CD14-positive monocyte (primary cell): ENCODE results near the gene DUOXA1. TPM values are rescaled to one million over a fixed set of nuclear protein-coding genes. Genes with fewer than 3 reads are reported as not detected.

Experiments
- DNase-seq, 3 donors: peaks; one replicate each; pipeline ENCODE4 v3.0.0-alpha.2; 2011 to 2022
- H2AFZ ChIP-seq: 2 replicates; pipeline ENCODE4 v1.6.0; 2012; ENCODE audit warnings: mild to moderate bottlenecking, low read depth, low read length, inconsistent platforms; ENCODE audit not compliant: insufficient read depth, poor library complexity, severe bottlenecking
- H3K27ac ChIP-seq, 2 donors: 1 replicate in 1 of 2; 2 replicates in 1 of 2; pipeline ENCODE4 v1.5.1; 2012 to 2013; ENCODE audit warnings: low read length in 2 of 2, control low read depth in 1 of 2, inconsistent platforms in 1 of 2, low read depth in 1 of 2, mild to moderate bottlenecking in 1 of 2
- H3K27me3 ChIP-seq, 2 donors: one replicate each; pipeline versions ENCODE4 v1.6.0 to v1.6.1; 2011 to 2013; ENCODE audit warnings: low read length in 2 of 2; ENCODE audit not compliant: control insufficient read depth in 2 of 2, insufficient read depth in 2 of 2
- H3K36me3 ChIP-seq, 2 donors: replicated peaks in 1 of 2; 1 replicate in 1 of 2; 2 replicates in 1 of 2; pipeline versions ENCODE4 v1.5.1 to v1.6.1; 2012 to 2013; ENCODE audit warnings: low read length in 2 of 2, control low read depth in 1 of 2, inconsistent platforms in 1 of 2, mild to moderate bottlenecking in 1 of 2; ENCODE audit not compliant: insufficient read depth in 2 of 2, control insufficient read depth in 1 of 2
- H3K4me1 ChIP-seq, 2 donors: 1 replicate in 1 of 2; 2 replicates in 1 of 2; pipeline versions ENCODE4 v1.5.1 to v1.6.1; 2012 to 2013; ENCODE audit warnings: low read length in 2 of 2, control low read depth in 1 of 2, inconsistent platforms in 1 of 2, mild to moderate bottlenecking in 1 of 2, moderate library complexity in 1 of 2; ENCODE audit not compliant: insufficient read depth in 2 of 2, control insufficient read depth in 1 of 2
- H3K4me2 ChIP-seq: replicated peaks from 2 replicates; pipeline ENCODE3; 2012; ENCODE audit warnings: low read length, moderate library complexity, mild to moderate bottlenecking; ENCODE audit not compliant: poor library complexity, severe bottlenecking; ENCODE audit errors: extremely low read depth
- H3K4me3 ChIP-seq, 3 experiments: fragments of 200-600 bp in 1 of 3; sonication (generic) in 1 of 3; replicated peaks in 1 of 3; 1 replicate in 2 of 3; 2 replicates in 1 of 3; pipeline ENCODE4 v1.5.1; 2011 to 2013; ENCODE audit warnings: low read length in 3 of 3, mild to moderate bottlenecking in 3 of 3, control low read depth in 2 of 3, low read depth in 2 of 3, inconsistent platforms in 1 of 3, moderate library complexity in 1 of 3
- H3K79me2 ChIP-seq: 2 replicates; pipeline ENCODE4 v1.6.0; 2012; ENCODE audit warnings: mild to moderate bottlenecking, control low read depth, inconsistent platforms, low read length, moderate library complexity; ENCODE audit not compliant: insufficient read depth
- H3K9ac ChIP-seq: 2 replicates; pipeline ENCODE4 v1.6.0; 2017; ENCODE audit warnings: low read length, mild to moderate bottlenecking; ENCODE audit not compliant: insufficient read depth, poor library complexity, severe bottlenecking
- H3K9me3 ChIP-seq, 2 donors: replicated peaks in 1 of 2; 1 replicate in 1 of 2; 2 replicates in 1 of 2; pipeline versions ENCODE4 v1.5.1 to v1.6.1; 2012 to 2013; ENCODE audit warnings: low read length in 2 of 2, control low read depth in 1 of 2; ENCODE audit not compliant: control insufficient read depth in 1 of 2, insufficient read depth in 1 of 2
- H4K20me1 ChIP-seq: 2 replicates; pipeline ENCODE4 v1.6.0; 2012; ENCODE audit warnings: mild to moderate bottlenecking, low read length, control low read depth, moderate library complexity; ENCODE audit not compliant: insufficient read depth
- H3K27ac Mint-ChIP-seq, 7 donors: one replicate each; pipeline ENCODE4 v1.8.0; 2020; ENCODE audit warnings: mild to moderate bottlenecking in 7 of 7, mixed read lengths in 7 of 7, moderate library complexity in 6 of 7, inconsistent platforms in 2 of 7
- H3K27me3 Mint-ChIP-seq, 3 donors: one replicate each; pipeline ENCODE4 v1.8.0; 2021 to 2022; ENCODE audit warnings: low read depth in 3 of 3, mild to moderate bottlenecking in 3 of 3, mixed read lengths in 3 of 3, moderate library complexity in 3 of 3, inconsistent platforms in 1 of 3
- H3K36me3 Mint-ChIP-seq, 2 donors: one replicate each; pipeline ENCODE4 v1.8.0; 2020; ENCODE audit warnings: mixed read lengths in 2 of 2, inconsistent platforms in 1 of 2, mild to moderate bottlenecking in 1 of 2
- H3K4me1 Mint-ChIP-seq: one replicate; pipeline ENCODE4 v1.8.0; 2020; ENCODE audit warnings: mild to moderate bottlenecking, mixed read lengths
- H3K4me3 Mint-ChIP-seq, 2 donors: one replicate each; pipeline ENCODE4 v1.8.0; 2020; ENCODE audit warnings: mild to moderate bottlenecking in 2 of 2, mixed read lengths in 2 of 2, moderate library complexity in 1 of 2
- H3K9me3 Mint-ChIP-seq, 7 donors: one replicate each; pipeline ENCODE4 v1.8.0; 2020 to 2022; ENCODE audit warnings: mixed read lengths in 7 of 7, mild to moderate bottlenecking in 6 of 7, moderate library complexity in 6 of 7, inconsistent platforms in 2 of 7
- WGBS: methylation state at CpG from one replicate; pipeline ENCODE4 v1.1.5; 2013; ENCODE audit warnings: missing lambda C conversion rate; ENCODE audit not compliant: insufficient coverage; 5-methylcytosine and 5-hydroxymethylcytosine counted together
- intact Hi-C, 2 donors: fragments of 100-400 bp; cut with micrococcal nuclease; formaldehyde crosslinking; loops; one replicate each; pipeline versions ENCODE4 v1.15.0 to v1.15.1; 2023
- polyA plus RNA-seq, 3 donors: library from polyadenylated mRNA; depleted of rRNA in 1 of 3; unstranded in 2 of 3; stranded (reverse) in 1 of 3; fragments of 300-500 nt in 2 of 3; fragments of >200 nt in 1 of 3; fragmentation: Illumina TruSeq in 2 of 3; gene quantifications; 1 replicate in 2 of 3; 2 replicates in 1 of 3; pipeline ENCODE4 v1.2.3, GENCODE V29; 2012 to 2021
- TF ChIP-seq, protein P1 (sequence below): fragments of 200-600 bp; IDR thresholded peaks from one replicate; pipeline ENCODE4 v1.8.0; 2022; ENCODE audit warnings: antibody characterized with exemption, mild to moderate bottlenecking

Gene DUOXA1
- polyA plus RNA-seq, 3 donors: not detected

DNA sequence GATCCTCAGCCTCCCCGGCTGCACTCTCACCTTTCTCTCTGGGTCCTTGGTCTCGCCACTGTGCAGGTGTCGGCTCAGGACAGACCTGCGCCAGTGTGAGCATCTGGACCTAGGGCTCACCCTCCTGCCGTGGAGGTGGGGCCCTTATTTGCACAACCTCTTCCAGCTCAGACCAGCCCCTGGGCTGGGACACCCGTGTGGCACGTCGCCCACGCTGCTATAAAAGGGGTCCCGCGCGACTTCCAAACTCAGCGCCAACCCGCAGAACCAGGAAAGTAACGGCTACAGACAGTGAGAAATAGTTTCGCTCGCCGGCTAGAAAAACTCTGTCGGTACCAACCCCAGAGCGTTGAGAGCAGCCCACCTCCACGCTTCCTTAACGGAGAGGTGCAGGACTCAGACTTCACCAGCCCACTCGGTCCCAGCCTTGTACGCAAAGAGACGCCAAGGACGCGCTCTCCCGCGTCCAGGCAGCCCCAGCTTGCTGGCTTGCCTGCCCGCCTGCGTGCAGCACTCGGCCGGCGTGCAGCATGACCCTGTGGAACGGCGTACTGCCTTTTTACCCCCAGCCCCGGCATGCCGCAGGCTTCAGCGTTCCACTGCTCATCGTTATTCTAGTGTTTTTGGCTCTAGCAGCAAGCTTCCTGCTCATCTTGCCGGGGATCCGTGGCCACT, 15.5 kb downstream of the DUOXA1 start, which contains the start of the genes DUOX2 and DUOXA2:
Gene DUOX2, minus strand, starts transcription at position 97 of the 675 bp plus-strand sequence. CDS start 761 bp downstream, outside the sequence.
Gene DUOXA2, plus strand, starts transcription at position 251 of the 675 bp plus-strand sequence. Its CDS starts 280 bp downstream, at position 531.
- 3% methylated on average over 42 of the region's 42 CpGs for WGBS
- peaks cover 47% of the 10 kb centered on the region for H3K4me1 Mint-ChIP-seq
- peaks cover 0 to 26% (median 16%) of the 10 kb centered on the region in 7 donors for H3K9me3 Mint-ChIP-seq
- H3K27me3 Mint-ChIP-seq: peaks cover 81 to 88% (median 84%) of the 10 kb centered on the region in 3 donors
- H3K4me1 ChIP-seq: peaks cover 28 to 39% of the 10 kb centered on the region in 2 donors
- TF ChIP-seq, protein P1, sequence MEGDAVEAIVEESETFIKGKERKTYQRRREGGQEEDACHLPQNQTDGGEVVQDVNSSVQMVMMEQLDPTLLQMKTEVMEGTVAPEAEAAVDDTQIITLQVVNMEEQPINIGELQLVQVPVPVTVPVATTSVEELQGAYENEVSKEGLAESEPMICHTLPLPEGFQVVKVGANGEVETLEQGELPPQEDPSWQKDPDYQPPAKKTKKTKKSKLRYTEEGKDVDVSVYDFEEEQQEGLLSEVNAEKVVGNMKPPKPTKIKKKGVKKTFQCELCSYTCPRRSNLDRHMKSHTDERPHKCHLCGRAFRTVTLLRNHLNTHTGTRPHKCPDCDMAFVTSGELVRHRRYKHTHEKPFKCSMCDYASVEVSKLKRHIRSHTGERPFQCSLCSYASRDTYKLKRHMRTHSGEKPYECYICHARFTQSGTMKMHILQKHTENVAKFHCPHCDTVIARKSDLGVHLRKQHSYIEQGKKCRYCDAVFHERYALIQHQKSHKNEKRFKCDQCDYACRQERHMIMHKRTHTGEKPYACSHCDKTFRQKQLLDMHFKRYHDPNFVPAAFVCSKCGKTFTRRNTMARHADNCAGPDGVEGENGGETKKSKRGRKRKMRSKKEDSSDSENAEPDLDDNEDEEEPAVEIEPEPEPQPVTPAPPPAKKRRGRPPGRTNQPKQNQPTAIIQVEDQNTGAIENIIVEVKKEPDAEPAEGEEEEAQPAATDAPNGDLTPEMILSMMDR: no peak
- peaks cover 0 to 12% of the 10 kb centered on the region in 2 donors for H3K36me3 Mint-ChIP-seq
- intact Hi-C loops: no loop called here
- H3K4me3 ChIP-seq: no peak within 1 kb of the TSS
- peak within 1 kb of the TSS in 1 of 2 donors; percentile 94 for H3K4me3 Mint-ChIP-seq
- no peak within 1 kb of the TSS for H3K9ac ChIP-seq
- H3K4me2 ChIP-seq: no peak within 1 kb of the TSS
- no peak within 1 kb of the TSS for H3K27ac ChIP-seq
- no peaks in the 10 kb centered on the region for H3K79me2 ChIP-seq
- no peak for DNase-seq
- peaks cover 70 to 81% of the 10 kb centered on the region in 2 donors for H3K27me3 ChIP-seq
- peaks cover 5 to 60% of the 10 kb centered on the region in 2 donors for H3K9me3 ChIP-seq
- H4K20me1 ChIP-seq: no peaks in the 10 kb centered on the region
- H3K27ac Mint-ChIP-seq: no peak within 1 kb of the TSS
- no peak within 1 kb of the TSS for H2AFZ ChIP-seq
- no peaks in the 10 kb centered on the region for H3K36me3 ChIP-seq

DNA sequence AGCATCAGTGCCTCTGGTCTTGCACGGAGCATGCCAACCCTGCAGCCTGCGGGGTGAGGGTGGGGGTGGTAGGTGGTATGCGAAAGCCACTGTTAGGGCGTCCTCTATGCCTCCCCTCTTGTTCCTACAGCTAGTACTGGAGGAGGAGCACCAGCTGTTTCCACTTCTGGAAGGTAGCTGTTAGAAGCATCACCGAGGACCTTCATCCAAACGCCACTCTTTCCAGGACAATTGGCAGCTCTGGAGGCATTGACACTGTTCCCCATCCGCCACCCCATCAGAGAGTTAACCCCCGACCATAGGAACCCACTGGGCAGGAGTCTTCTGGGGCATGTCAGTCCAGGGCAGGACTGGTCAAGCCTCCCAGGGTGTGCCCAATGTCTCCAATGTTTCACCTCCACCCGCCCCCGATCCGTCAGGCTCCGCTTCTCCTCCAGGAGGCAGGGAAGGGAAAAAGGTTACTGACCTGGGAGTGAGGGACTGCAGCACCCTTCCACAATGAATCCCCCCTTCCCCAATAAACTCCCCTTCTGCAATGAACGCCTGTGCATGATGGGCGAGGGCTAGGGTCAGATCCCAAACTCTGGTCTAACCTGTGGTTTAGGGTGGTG, 16.2 kb downstream of the DUOXA1 start:
- H3K27ac Mint-ChIP-seq: no peak overlapping the region
- H3K27me3 Mint-ChIP-seq: peaks cover 86 to 93% (median 86%) of the 10 kb centered on the region in 3 donors
- TF ChIP-seq, protein P1: no peak
- no peak for DNase-seq
- Histone ChIP-seq H2AFZ (no peak overlapping the region), H3K36me3 (no peaks in the 10 kb centered on the region), H3K79me2 (no peaks in the 10 kb centered on the region), H3K27me3 (peaks cover 70 to 82% of the 10 kb centered on the region in 2 donors), H3K27ac (no peak overlapping the region), H3K4me2 (no peak overlapping the region), H4K20me1 (no peaks in the 10 kb centered on the region), H3K4me1 (peaks cover 28 to 39% of the 10 kb centered on the region in 2 donors), H3K4me3 (no peak overlapping the region), H3K9me3 (peaks cover 5 to 60% of the 10 kb centered on the region in 2 donors), H3K9ac (no peak overlapping the region)
- H3K36me3 Mint-ChIP-seq: peaks cover 0 to 12% of the 10 kb centered on the region in 2 donors
- 11% methylated on average over 3 of the region's 14 CpGs for WGBS
- H3K4me1 Mint-ChIP-seq: peaks cover 47% of the 10 kb centered on the region
- intact Hi-C loops: no loop called here
- H3K9me3 Mint-ChIP-seq: peaks cover 0 to 26% (median 16%) of the 10 kb centered on the region in 7 donors
- H3K4me3 Mint-ChIP-seq: peak overlapping the region in 1 of 2 donors; percentile 86
